ENCODE results near the gene BTD. TPM values are rescaled to one million over a fixed set of nuclear protein-coding genes. Genes with fewer than 3 reads are reported as not detected.

Gene BTD
- total RNA-seq, 1 experiment from 2014 or later: 7.7 TPM

GRCh38 chr3:15651396-15651795 is 49.9 kb downstream of the BTD start:
- CTCF ChIA-PET: no interaction called here
- peaks cover 7% of the 10 kb centered on the region for H3K9me3 Mint-ChIP-seq (ENCODE audit: low read depth, unreplicated experiment)
- no peaks in the 10 kb centered on the region for H3K27me3 Mint-ChIP-seq (ENCODE audit: unreplicated experiment)
- DNase-seq: no peak
- H3K4me3 Mint-ChIP-seq (ENCODE audit: low read depth, unreplicated experiment): no peak overlapping the region
- no peaks in the 10 kb centered on the region for H3K4me1 Mint-ChIP-seq (ENCODE audit: low read depth, unreplicated experiment)
- H3K27ac Mint-ChIP-seq (ENCODE audit: unreplicated experiment): no peak overlapping the region
- intact Hi-C loops (cut with micrococcal nuclease; ENCODE audit: unreplicated experiment): no loop called here
- BruUV-seq (replicated peaks): no TSS peak
- no peak for TF ChIP-seq CTCF (IDR thresholded peaks at IDR 0.05; ENCODE audit: unreplicated experiment)
- no peaks in the 10 kb centered on the region for H3K36me3 Mint-ChIP-seq (ENCODE audit: insufficient read depth, unreplicated experiment)

GRCh38 chr3:15653321-15653720 is 51.8 kb downstream of the BTD start:
- H3K27ac Mint-ChIP-seq (ENCODE audit: unreplicated experiment): no peak overlapping the region
- peaks cover 7% of the 10 kb centered on the region for H3K9me3 Mint-ChIP-seq (ENCODE audit: low read depth, unreplicated experiment)
- no peaks in the 10 kb centered on the region for H3K36me3 Mint-ChIP-seq (ENCODE audit: insufficient read depth, unreplicated experiment)
- H3K4me3 Mint-ChIP-seq (ENCODE audit: low read depth, unreplicated experiment): no peak overlapping the region
- DNase-seq: no peak
- H3K27me3 Mint-ChIP-seq (ENCODE audit: unreplicated experiment): no peaks in the 10 kb centered on the region
- no peak for TF ChIP-seq CTCF (IDR thresholded peaks at IDR 0.05; ENCODE audit: unreplicated experiment)
- BruUV-seq (replicated peaks): no TSS peak
- CTCF ChIA-PET: no interaction called here
- intact Hi-C loops (cut with micrococcal nuclease; ENCODE audit: unreplicated experiment): no loop called here
- H3K4me1 Mint-ChIP-seq (ENCODE audit: low read depth, unreplicated experiment): no peaks in the 10 kb centered on the region

DNA sequence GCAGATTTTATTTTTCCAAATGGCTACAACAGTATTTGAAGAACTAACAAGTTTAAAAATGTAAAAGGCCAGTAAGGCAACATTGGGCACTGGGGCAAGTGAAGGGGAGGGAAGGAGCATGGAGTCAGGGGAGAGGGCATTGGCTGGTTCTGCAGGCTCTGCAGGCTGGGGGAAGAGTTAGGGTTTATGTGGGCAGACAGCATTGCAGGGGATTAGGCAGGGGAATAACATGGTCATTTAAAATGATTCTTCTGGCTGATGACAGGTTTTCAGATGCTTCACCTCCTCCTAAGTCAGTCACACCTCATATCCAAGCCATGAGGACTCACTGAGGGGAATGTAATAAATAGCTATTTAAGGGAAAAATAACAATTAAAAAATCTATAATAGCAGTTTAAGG is 52.6 kb downstream of the BTD start:
- TF ChIP-seq CTCF (IDR thresholded peaks at IDR 0.05; ENCODE audit: unreplicated experiment): no peak
- intact Hi-C loops (cut with micrococcal nuclease; ENCODE audit: unreplicated experiment): no loop called here
- no peaks in the 10 kb centered on the region for H3K36me3 Mint-ChIP-seq (ENCODE audit: insufficient read depth, unreplicated experiment)
- H3K27ac Mint-ChIP-seq (ENCODE audit: unreplicated experiment): no peak overlapping the region
- no peaks in the 10 kb centered on the region for H3K27me3 Mint-ChIP-seq (ENCODE audit: unreplicated experiment)
- no peaks in the 10 kb centered on the region for H3K4me1 Mint-ChIP-seq (ENCODE audit: low read depth, unreplicated experiment)
- no peak for DNase-seq
- CTCF ChIA-PET: no interaction called here
- BruUV-seq (replicated peaks): no TSS peak
- H3K9me3 Mint-ChIP-seq (ENCODE audit: low read depth, unreplicated experiment): peaks cover 7% of the 10 kb centered on the region
- H3K4me3 Mint-ChIP-seq (ENCODE audit: low read depth, unreplicated experiment): no peak overlapping the region

GRCh38 chr3:15654891-15655290 is 53.3 kb downstream of the BTD start:
- no peak for TF ChIP-seq CTCF (IDR thresholded peaks at IDR 0.05; ENCODE audit: unreplicated experiment)
- Mint-ChIP-seq H3K27ac (ENCODE audit: unreplicated experiment) (no peak overlapping the region), H3K27me3 (ENCODE audit: unreplicated experiment) (no peaks in the 10 kb centered on the region), H3K9me3 (ENCODE audit: low read depth, unreplicated experiment) (peaks cover 3% of the 10 kb centered on the region), H3K4me3 (ENCODE audit: low read depth, unreplicated experiment) (no peak overlapping the region), H3K36me3 (ENCODE audit: insufficient read depth, unreplicated experiment) (no peaks in the 10 kb centered on the region), H3K4me1 (ENCODE audit: low read depth, unreplicated experiment) (no peaks in the 10 kb centered on the region)
- intact Hi-C loops (cut with micrococcal nuclease; ENCODE audit: unreplicated experiment): no loop called here
- BruUV-seq (replicated peaks): no TSS peak
- no peak for DNase-seq
- CTCF ChIA-PET: no interaction called here

GRCh38 chr3:15656342-15656741 is 54.8 kb downstream of the BTD start:
- Mint-ChIP-seq H3K4me3 (ENCODE audit: low read depth, unreplicated experiment) (no peak overlapping the region), H3K9me3 (ENCODE audit: low read depth, unreplicated experiment) (peaks cover 3% of the 10 kb centered on the region), H3K27me3 (ENCODE audit: unreplicated experiment) (no peaks in the 10 kb centered on the region), H3K36me3 (ENCODE audit: insufficient read depth, unreplicated experiment) (no peaks in the 10 kb centered on the region), H3K27ac (ENCODE audit: unreplicated experiment) (no peak overlapping the region), H3K4me1 (ENCODE audit: low read depth, unreplicated experiment) (no peaks in the 10 kb centered on the region)
- no peak for DNase-seq
- intact Hi-C loops (cut with micrococcal nuclease; ENCODE audit: unreplicated experiment): no loop called here
- no TSS peak for BruUV-seq (replicated peaks)
- CTCF ChIA-PET: no interaction called here
- no peak for TF ChIP-seq CTCF (IDR thresholded peaks at IDR 0.05; ENCODE audit: unreplicated experiment)
